C4-2B (cell line): ENCODE measurements around the gene PLEKHA1.

Experiments used
- CTCF ChIP-seq: fragments of 450-650 bp; conservative IDR thresholded peaks from 2 replicates; pipeline ENCODE4 v1.5.1; 2017; ENCODE audit warnings: mild to moderate bottlenecking
- ZFX ChIP-seq: fragments of 450-650 bp; IDR thresholded peaks from 2 replicates; pipeline ENCODE4 v1.6.1; 2017

- TF ChIP-seq CTCF (no peak), ZFX (no peak)
Observed at GRCh38 chr10:122386514-122386913, 12.0 kb downstream of the PLEKHA1 start.
